ENCODE measurements around the gene SS18L1. TPM values are rescaled to one million over a fixed set of nuclear protein-coding genes. Genes with fewer than 3 reads are reported as not detected.

Gene SS18L1
- total and polyA plus RNA-seq, 3 donors from 2014 or later, result 16.2 to 69.5 (median 54.6) TPM

DNA sequence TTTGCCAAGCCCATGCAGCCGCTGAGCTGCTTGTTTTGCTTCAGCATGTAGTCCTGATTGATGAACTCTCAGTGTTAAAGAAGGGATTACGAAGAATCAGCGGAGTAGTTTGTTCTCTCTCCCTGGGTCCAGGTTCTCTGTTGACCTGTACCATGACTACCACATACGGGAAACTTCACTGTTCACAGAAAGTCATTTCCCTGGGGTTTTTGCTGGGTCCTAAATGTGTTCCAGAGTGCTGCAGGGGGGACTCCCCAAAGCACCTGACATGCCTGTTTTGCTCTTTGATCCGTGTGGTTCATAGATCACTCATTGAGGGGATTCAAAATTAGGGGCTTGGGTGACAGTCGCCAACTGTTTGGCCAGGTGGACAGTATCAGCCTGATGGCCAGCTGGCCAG lies 15.8 kb upstream of the SS18L1 start:
- Histone ChIP-seq H3K27me3 (no peaks in the 10 kb centered on the region), H3K36me3 (ENCODE audit: low read depth, missing control alignments) (no peaks in the 10 kb centered on the region), H3K4me3 (no peak overlapping the region), H3K27ac (no peak overlapping the region), H3K9me3 (no peaks in the 10 kb centered on the region), H3K4me1 (peaks cover 12% of the 10 kb centered on the region)
- 88 to 91% methylated on average over 5 to 6 of the region's 6 CpGs for WGBS, 2 donors
- intact Hi-C loops (cut with DNase I; ENCODE audit: low total_unique reads), result no loop called here
- DNase-seq, result no peak
- TF ChIP-seq POLR2A (IDR thresholded peaks at IDR 0.05), result no peak

DNA sequence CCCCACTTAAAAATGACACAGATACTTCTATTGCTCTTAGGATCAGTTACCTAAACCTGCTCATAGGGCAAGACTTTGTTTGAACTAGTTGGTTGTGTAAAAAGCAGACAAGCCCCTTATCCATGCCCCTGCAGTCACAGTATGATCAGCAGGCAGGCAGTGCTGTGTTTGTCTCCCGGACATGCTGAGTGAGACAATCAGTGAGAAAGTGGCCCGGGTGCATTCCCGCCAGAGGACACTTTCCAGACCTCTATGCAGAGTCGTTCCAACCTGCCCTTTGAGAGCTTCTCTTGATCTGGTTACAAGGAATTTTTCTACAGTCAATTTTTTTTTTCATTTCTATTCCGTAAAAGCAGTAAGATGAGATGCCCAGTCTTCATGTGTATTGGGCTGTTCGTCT lies 15.1 kb upstream of the SS18L1 start:
- DNase-seq, result no peak
- no peaks in the 10 kb centered on the region for H3K36me3 ChIP-seq (ENCODE audit: low read depth, missing control alignments)
- H3K4me3 ChIP-seq, result no peak overlapping the region
- peaks cover 8% of the 10 kb centered on the region for H3K4me1 ChIP-seq
- intact Hi-C loops (cut with DNase I; ENCODE audit: low total_unique reads), result no loop called here
- no peaks in the 10 kb centered on the region for H3K27me3 ChIP-seq
- H3K27ac ChIP-seq, result no peak overlapping the region
- TF ChIP-seq POLR2A (IDR thresholded peaks at IDR 0.05), result no peak
- TF ChIP-seq, protein P1, sequence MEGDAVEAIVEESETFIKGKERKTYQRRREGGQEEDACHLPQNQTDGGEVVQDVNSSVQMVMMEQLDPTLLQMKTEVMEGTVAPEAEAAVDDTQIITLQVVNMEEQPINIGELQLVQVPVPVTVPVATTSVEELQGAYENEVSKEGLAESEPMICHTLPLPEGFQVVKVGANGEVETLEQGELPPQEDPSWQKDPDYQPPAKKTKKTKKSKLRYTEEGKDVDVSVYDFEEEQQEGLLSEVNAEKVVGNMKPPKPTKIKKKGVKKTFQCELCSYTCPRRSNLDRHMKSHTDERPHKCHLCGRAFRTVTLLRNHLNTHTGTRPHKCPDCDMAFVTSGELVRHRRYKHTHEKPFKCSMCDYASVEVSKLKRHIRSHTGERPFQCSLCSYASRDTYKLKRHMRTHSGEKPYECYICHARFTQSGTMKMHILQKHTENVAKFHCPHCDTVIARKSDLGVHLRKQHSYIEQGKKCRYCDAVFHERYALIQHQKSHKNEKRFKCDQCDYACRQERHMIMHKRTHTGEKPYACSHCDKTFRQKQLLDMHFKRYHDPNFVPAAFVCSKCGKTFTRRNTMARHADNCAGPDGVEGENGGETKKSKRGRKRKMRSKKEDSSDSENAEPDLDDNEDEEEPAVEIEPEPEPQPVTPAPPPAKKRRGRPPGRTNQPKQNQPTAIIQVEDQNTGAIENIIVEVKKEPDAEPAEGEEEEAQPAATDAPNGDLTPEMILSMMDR (IDR thresholded peaks at IDR 0.05), result no peak
- 90 to 94% methylated on average over 6 of the region's 6 CpGs for WGBS, 2 donors
- H3K9me3 ChIP-seq, result no peaks in the 10 kb centered on the region

DNA sequence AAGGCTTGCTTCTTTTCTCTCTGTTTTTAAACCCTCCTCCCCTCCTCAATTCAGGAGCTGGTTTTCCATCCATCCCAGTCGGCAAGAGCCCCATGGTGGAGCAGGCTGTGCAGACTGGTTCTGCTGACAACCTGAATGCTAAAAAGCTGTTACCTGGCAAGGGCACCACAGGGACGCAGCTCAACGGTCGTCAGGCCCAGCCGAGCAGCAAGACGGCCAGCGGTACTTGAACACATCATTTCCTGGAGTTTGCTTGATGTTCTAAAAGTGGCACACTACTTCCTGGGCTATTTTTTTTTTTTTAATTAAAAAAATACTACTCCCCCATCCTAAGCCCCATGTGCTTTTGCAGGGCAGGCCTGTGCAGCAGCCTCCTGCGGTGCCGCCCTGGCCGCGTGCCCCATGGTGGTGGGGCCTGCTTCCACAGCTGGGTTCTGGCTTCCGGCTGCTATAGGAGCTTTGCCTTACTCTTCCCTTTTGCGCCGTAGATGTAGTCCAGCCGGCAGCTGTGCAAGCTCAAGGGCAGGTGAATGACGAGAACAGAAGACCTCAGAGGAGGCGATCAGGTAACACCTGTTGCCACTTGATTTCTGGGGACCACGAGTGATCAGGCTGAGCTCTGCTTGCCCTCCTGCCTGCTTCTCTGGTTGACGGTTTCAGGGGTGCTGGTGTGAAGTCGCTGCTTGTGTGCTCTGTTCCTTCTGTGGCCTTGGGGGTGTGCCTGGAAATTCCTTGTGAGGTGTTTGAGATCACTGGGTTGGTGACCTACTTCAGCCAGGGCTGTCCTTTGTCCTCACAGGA lies 13.6 kb upstream of the SS18L1 start:
- H3K4me3 ChIP-seq, result no peak overlapping the region
- no peaks in the 10 kb centered on the region for H3K27me3 ChIP-seq
- no peaks in the 10 kb centered on the region for H3K36me3 ChIP-seq (ENCODE audit: low read depth, missing control alignments)
- H3K4me1 ChIP-seq, result peaks cover 4% of the 10 kb centered on the region
- TF ChIP-seq, protein P1 (IDR thresholded peaks at IDR 0.05), result no peak
- no peak for TF ChIP-seq POLR2A (IDR thresholded peaks at IDR 0.05)
- no peak for DNase-seq
- WGBS, 2 donors, result 88 to 90% methylated on average over 19 to 20 of the region's 20 CpGs
- H3K27ac ChIP-seq, result no peak overlapping the region
- H3K9me3 ChIP-seq, result no peaks in the 10 kb centered on the region
- intact Hi-C loops (cut with DNase I; ENCODE audit: low total_unique reads), result no loop called here

DNA sequence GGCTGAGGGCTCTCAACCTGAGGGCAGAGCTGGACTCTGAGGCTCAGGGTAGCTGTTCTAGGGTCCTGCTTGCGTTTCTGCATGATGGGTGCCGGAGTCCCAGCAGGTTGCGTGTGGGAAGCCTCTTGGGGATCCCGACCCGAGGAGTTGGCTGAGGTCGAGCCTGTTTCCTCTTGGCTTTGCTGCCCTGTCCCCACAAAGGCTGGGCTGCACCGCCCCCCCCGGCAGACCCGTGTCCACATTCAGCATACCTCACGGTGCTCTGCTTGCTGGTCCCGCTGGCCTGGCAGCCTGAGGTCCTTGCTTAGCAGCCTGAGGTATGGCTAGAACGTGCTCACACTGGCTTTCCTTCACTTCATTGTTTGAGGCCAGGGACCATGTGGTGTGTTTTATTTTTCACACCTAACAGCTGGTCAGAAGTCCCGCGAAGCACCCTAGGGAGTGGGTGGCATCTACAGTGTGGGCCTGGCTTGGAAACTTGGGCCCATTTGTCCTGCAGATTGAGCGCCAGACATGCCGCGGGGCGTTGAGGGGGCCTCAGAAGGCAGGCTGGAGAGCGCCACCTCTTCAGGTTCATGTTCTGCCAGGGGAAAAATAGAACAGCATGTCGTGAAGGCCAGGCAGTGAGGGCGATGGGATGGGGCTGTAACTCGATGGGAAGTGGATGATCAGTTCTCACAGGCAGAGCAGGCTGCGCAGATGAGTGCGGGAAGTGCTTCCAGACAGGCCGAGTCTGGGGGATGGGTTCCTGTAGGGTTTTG lies 11.8 kb upstream of the SS18L1 start:
- H3K4me1 ChIP-seq, result peaks cover 4% of the 10 kb centered on the region
- H3K4me3 ChIP-seq, result no peak overlapping the region
- no peaks in the 10 kb centered on the region for H3K27me3 ChIP-seq
- no peak for TF ChIP-seq POLR2A (IDR thresholded peaks at IDR 0.05)
- TF ChIP-seq, protein P1 (IDR thresholded peaks at IDR 0.05), result no peak
- 91 to 92% methylated on average over 16 to 25 of the region's 25 CpGs for WGBS, 2 donors
- no peaks in the 10 kb centered on the region for H3K9me3 ChIP-seq
- H3K36me3 ChIP-seq (ENCODE audit: low read depth, missing control alignments), result no peaks in the 10 kb centered on the region
- intact Hi-C loops (cut with DNase I; ENCODE audit: low total_unique reads), result no loop called here
- peak overlapping the region in 1 of 2 donors; percentile 18 for H3K27ac ChIP-seq
- no peak for DNase-seq

DNA sequence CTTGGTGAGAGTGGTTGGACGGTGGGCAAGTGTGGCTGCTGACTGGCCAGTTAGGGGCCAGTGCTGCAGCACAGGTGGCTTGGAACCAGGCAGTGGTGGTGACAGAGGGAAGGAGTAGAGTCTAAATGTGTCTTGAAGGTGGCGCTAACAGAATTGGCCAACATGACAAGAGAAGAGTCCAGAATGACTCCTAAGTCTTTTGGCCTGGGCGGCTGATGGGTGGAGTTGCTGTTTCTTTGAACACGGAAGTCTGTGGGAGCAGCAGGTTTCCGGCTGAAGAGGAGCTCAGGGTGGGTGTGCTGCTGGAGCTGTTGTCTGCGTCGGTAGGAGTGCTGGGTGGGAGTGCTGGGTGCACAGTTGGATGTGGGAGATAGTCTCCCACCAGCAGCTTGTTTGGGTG lies 11.1 kb upstream of the SS18L1 start:
- Histone ChIP-seq H3K4me3 (no peak overlapping the region), H3K27ac (peak overlapping the region in 1 of 2 donors; percentile 18), H3K36me3 (ENCODE audit: low read depth, missing control alignments) (no peaks in the 10 kb centered on the region), H3K9me3 (no peaks in the 10 kb centered on the region), H3K27me3 (no peaks in the 10 kb centered on the region), H3K4me1 (peaks cover 4% of the 10 kb centered on the region)
- WGBS, 2 donors, result 74 to 82% methylated on average over 5 to 7 of the region's 7 CpGs
- DNase-seq, result no peak
- intact Hi-C loops (cut with DNase I; ENCODE audit: low total_unique reads), result no loop called here
- TF ChIP-seq, protein P1 (IDR thresholded peaks at IDR 0.05), result no peak
- TF ChIP-seq POLR2A (IDR thresholded peaks at IDR 0.05), result no peak

Data from testis (tissue), 3 donors.